Skeletal muscle tissue (tissue), 4 donors: Measurements from ENCODE around the gene ECHS1. TPM values are rescaled to one million over a fixed set of nuclear protein-coding genes. Genes with fewer than 3 reads are reported as not detected.
A peak's percentile ranks its signal among the peaks of the same experiment; 100 is the strongest.

Experiments
- H3K27ac ChIP-seq: one replicate; pipeline ENCODE4 v1.7.0; 2013; ENCODE audit warnings: mild to moderate bottlenecking, low read depth, low read length, inconsistent platforms
- H3K27me3 ChIP-seq, 3 donors: one replicate each; pipeline ENCODE4 v1.7.0; 2013; ENCODE audit warnings: low read length in 3 of 3; ENCODE audit not compliant: control insufficient read depth in 3 of 3, insufficient read depth in 3 of 3
- H3K36me3 ChIP-seq, 3 donors: one replicate each; pipeline ENCODE4 v1.7.0; 2013; ENCODE audit warnings: low read length in 3 of 3; ENCODE audit not compliant: control insufficient read depth in 3 of 3, insufficient read depth in 3 of 3
- H3K4me1 ChIP-seq, 3 donors: one replicate each; pipeline ENCODE4 v1.7.0; 2013; ENCODE audit warnings: low read length in 3 of 3, mild to moderate bottlenecking in 3 of 3; ENCODE audit not compliant: control insufficient read depth in 3 of 3, insufficient read depth in 3 of 3
- H3K4me3 ChIP-seq, 3 donors: one replicate each; pipeline ENCODE4 v1.7.0; 2013; ENCODE audit warnings: low read length in 3 of 3
- H3K9ac ChIP-seq, 3 donors: one replicate each; pipeline ENCODE4 v1.7.0; 2013; ENCODE audit warnings: low read length in 3 of 3, mild to moderate bottlenecking in 3 of 3, moderate library complexity in 2 of 3, low read depth in 1 of 3
- H3K9me3 ChIP-seq, 3 donors: one replicate each; pipeline ENCODE4 v1.7.0; 2013; ENCODE audit warnings: low read length in 3 of 3; ENCODE audit not compliant: control insufficient read depth in 3 of 3
- total RNA-seq: library from RNA; depleted of rRNA; stranded (reverse); fragments of >200 nt; gene quantifications from one replicate; pipeline ENCODE4 v1.2.3, GENCODE V29; 2014
- donor health status: Osteomylitis.

Gene ECHS1
- total RNA-seq, 1 donor from 2014 or later = 76.7 TPM

DNA sequence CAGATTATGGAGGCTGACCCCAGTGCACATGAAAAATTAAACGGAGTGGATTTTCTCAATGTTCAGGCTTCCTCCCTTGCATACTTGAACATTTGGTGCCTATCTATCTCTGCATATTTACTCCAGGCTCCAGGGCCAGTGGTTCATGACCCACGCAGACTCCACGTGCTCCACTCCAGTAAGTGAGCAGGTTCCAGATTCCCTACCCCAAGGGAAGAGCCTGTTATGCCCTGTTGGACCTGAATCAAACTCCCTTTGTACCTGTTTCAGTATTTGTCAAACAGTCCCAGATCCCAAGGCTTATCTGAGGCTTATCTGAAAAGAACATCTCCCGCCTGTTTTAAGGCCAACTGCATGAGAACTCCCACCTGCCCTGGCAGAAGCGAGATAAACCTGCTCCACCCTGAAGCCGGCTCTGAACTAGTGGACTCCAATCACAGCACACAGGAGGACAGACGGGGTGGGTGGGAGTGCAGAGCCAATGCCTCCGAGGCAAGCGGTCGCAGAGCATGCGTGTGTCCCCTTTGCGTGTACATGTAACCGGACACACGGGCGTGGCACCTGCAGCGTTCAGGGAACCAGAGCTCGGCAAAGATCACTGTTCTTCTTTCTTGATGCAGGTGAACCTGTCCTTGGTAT, 13.1 kb downstream of the ECHS1 start:
- H3K36me3 ChIP-seq = peaks cover 22 to 25% (median 24%) of the 10 kb centered on the region in 3 donors
- H3K9me3 ChIP-seq = no peaks in the 10 kb centered on the region
- no peak overlapping the region for H3K27ac ChIP-seq
- H3K4me1 ChIP-seq = peaks cover 3 to 10% (median 5%) of the 10 kb centered on the region in 3 donors
- H3K4me3 ChIP-seq = no peak overlapping the region
- no peak overlapping the region for H3K9ac ChIP-seq
- peaks cover 10 to 19% (median 10%) of the 10 kb centered on the region in 3 donors for H3K27me3 ChIP-seq

GRCh38 chr10:133359554-133359971, 13.6 kb downstream of the ECHS1 start:
- H3K9me3 ChIP-seq = no peaks in the 10 kb centered on the region
- H3K27me3 ChIP-seq = peaks cover 10 to 24% (median 10%) of the 10 kb centered on the region in 3 donors
- no peak overlapping the region for H3K4me3 ChIP-seq
- H3K36me3 ChIP-seq = peaks cover 17 to 20% (median 19%) of the 10 kb centered on the region in 3 donors
- no peak overlapping the region for H3K9ac ChIP-seq
- H3K27ac ChIP-seq = no peak overlapping the region
- H3K4me1 ChIP-seq = peaks cover 3 to 10% (median 5%) of the 10 kb centered on the region in 3 donors

DNA sequence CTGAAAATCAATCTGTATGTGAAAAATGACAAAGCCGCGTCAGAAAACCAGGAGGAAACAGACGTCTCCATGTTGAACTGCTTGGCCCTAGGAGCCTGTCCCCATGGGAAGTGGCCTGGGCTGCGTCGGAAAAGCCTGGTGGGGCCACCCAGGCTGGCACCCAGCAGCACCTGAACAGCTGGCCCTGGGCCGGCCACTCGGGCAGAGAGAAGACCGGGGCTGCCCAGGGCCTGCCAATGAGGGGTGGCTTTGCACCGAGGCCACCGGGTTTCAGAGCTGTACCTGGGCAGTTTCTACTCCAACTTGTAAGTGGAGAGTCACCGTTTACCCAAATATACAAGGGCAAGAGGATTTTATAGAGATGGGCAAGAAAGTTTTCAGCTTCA, 14.2 kb downstream of the ECHS1 start:
- Histone ChIP-seq H3K36me3 (peaks cover 14 to 16% (median 15%) of the 10 kb centered on the region in 3 donors), H3K4me1 (peaks cover 3 to 10% (median 5%) of the 10 kb centered on the region in 3 donors), H3K9me3 (no peaks in the 10 kb centered on the region), H3K27ac (no peak overlapping the region), H3K9ac (no peak overlapping the region), H3K4me3 (no peak overlapping the region), H3K27me3 (peaks cover 10 to 28% (median 13%) of the 10 kb centered on the region in 3 donors)

DNA sequence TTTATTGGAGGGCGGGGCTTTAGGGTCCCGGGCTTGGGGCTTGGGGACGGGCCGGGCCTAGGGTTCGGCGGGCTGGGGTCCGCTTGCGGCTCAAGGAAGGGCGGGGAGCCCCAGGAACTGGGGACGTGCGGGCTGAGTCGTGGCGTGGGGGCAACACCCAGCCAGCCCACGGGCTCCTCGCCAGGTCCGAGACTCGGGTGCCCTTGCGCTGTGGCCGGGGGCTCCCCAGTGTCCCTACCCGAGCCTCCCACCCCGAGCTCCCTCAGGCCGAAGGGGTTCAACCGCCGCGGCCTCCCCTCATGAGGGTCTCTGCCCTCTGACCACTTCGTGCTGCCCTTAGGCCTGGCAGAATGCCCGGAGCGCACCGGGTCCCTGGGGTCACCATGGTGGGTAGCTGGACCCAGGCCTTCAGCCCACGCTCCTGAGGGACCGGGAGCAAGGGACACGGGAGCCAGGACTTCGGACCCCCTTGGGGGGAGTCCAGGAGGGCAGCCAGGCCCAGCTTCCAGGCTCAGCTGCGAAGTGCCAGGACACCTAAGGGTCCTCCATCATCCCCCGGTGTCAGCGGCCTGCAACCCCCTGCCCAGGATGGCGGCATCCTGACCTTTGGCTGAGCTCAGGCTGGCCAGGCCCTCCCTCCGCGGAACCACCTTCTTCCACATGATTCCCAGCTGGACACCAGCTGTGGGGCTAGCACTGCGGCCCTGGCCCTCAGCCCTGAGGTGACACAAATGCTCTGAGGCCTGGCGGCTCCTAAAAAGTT, 14.8 kb downstream of the ECHS1 start:
- no peak overlapping the region for H3K27ac ChIP-seq
- H3K9me3 ChIP-seq = no peaks in the 10 kb centered on the region
- H3K4me3 ChIP-seq = no peak overlapping the region
- peaks cover 13 to 28% (median 15%) of the 10 kb centered on the region in 3 donors for H3K27me3 ChIP-seq
- H3K4me1 ChIP-seq = peaks cover 3 to 10% (median 5%) of the 10 kb centered on the region in 3 donors
- H3K36me3 ChIP-seq = peaks cover 12 to 15% (median 14%) of the 10 kb centered on the region in 3 donors
- no peak overlapping the region for H3K9ac ChIP-seq

DNA sequence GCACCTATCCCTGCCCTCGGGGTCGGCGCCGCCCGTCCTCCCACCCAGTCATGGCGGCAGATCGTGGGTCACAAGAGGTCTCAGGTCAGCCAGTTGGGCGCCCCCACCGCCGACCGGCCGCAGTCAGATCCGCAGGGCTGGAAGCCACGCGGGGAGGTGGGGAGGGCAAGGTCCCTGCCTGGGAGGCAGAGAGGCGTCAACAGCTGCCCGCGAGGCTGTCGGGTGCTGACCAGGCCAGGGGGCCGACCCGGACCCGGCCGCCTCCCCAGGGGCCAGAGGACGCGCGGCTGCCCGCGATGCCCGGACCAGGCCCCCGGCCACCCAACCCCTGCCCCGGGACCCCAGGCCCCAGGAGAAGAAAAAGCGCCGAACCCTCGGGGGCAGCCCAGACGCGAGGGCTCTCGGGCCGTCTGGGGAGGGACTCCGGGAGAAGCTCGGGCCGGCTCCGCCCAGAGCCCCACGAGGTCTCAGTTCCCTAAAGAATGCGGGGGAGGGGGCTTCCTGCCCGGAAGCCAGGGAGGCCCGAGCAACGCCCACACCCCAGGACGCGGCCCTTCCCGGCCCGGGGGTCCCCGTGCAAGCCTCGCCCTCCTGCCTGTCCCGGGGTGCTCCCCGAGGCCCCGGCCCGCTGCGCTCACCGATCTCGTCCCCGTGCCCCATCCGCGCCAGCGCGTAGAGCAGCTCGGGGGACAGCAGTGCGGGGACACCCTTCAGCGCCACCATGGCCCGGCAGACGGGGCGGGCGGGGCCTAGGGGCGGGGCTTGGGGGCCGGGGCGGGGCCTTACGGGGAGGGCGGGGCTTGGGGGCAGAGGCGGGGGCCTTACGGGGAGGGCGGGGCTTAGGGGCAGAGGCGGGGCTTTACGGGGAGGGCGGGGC, 15.6 kb downstream of the ECHS1 start, which contains the start of gene FUOM:
Gene FUOM, minus strand, starts transcription at position 735 of the 877 bp plus-strand sequence. Its CDS starts 12 bp downstream, at position 723.
- Histone ChIP-seq H3K36me3 (peaks cover 7 to 10% (median 9%) of the 10 kb centered on the region in 3 donors), H3K4me1 (peaks cover 3 to 10% (median 5%) of the 10 kb centered on the region in 3 donors), H3K27me3 (peaks cover 13 to 28% (median 15%) of the 10 kb centered on the region in 3 donors), H3K4me3 (peak within 1 kb of the TSS; percentile 14 to 61 (median 48)), H3K27ac (no peak within 1 kb of the TSS), H3K9me3 (no peaks in the 10 kb centered on the region), H3K9ac (peak within 1 kb of the TSS in 2 of 3 donors; percentile 50 to 60)

GRCh38 chr10:133356549-133357284, 16.4 kb downstream of the ECHS1 start:
- Histone ChIP-seq H3K27ac (no peak overlapping the region), H3K27me3 (peaks cover 15 to 33% (median 16%) of the 10 kb centered on the region in 3 donors), H3K36me3 (peaks cover under 1 to 2% (median 1%) of the 10 kb centered on the region in 3 donors), H3K4me3 (peak overlapping the region; percentile 14 to 61 (median 48)), H3K9ac (peak overlapping the region in 2 of 3 donors; percentile 23 to 57), H3K4me1 (peaks cover 3 to 10% (median 5%) of the 10 kb centered on the region in 3 donors), H3K9me3 (no peaks in the 10 kb centered on the region)

DNA sequence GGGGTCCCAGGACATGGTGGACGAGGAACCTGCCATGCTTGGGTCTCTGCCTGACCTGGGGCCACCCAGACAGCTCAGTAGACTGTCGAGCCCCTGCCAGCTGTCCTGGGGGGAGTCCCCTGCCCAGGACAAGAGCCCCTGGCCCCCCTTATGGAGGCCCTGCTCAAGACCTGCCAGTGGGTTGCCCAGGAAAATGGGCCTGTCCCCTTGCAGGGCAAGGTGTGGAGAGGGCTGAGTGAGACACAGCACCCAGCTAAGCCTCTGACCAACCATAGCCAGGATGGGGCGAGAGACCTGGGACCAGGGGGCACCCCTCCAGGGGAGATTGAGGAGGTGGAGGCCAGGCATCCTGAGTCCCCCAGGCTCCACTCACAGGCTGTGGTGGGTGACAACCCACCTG, 17.2 kb downstream of the ECHS1 start:
- Histone ChIP-seq H3K27me3 (peaks cover 15 to 39% (median 21%) of the 10 kb centered on the region in 3 donors), H3K9me3 (no peaks in the 10 kb centered on the region), H3K4me1 (peaks cover 3 to 10% (median 5%) of the 10 kb centered on the region in 3 donors), H3K4me3 (no peak overlapping the region), H3K36me3 (no peaks in the 10 kb centered on the region), H3K9ac (no peak overlapping the region), H3K27ac (no peak overlapping the region)

DNA sequence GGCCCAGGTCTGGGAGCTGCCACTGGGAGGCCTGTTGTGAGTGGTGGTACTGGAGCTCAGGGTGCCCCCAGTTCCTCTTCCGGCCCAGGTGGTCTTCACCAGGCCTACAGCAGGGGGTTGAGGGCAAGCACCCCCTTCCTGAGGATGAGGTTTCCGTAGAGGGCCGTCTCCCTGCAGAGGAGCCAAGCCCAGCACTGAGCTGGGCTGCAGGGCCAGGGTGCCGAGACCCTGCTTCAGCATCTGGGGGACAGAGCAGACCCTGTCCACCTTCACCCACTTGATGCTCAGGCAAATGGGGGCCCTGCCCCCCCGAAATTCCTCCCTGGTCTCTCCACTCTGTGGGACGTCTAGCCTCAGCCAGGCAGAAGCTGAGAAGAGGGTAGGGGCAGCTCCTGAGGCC, 17.9 kb downstream of the ECHS1 start:
- Histone ChIP-seq H3K4me3 (no peak overlapping the region), H3K4me1 (peaks cover 3 to 10% (median 5%) of the 10 kb centered on the region in 3 donors), H3K9me3 (no peaks in the 10 kb centered on the region), H3K9ac (no peak overlapping the region), H3K36me3 (no peaks in the 10 kb centered on the region), H3K27ac (no peak overlapping the region), H3K27me3 (peaks cover 15 to 46% (median 24%) of the 10 kb centered on the region in 3 donors)
